HG03039 (cell line): Measurements from ENCODE around the gene SPSB2.

Experiments
- ATAC-seq: cut with Tn5 transposase; IDR thresholded peaks from one replicate; pipeline ENCODE4 v1.9.1; 2021; ENCODE audit warnings: mild to moderate bottlenecking, moderate library complexity; ENCODE audit not compliant: unreplicated experiment

Gene SPSB2

DNA sequence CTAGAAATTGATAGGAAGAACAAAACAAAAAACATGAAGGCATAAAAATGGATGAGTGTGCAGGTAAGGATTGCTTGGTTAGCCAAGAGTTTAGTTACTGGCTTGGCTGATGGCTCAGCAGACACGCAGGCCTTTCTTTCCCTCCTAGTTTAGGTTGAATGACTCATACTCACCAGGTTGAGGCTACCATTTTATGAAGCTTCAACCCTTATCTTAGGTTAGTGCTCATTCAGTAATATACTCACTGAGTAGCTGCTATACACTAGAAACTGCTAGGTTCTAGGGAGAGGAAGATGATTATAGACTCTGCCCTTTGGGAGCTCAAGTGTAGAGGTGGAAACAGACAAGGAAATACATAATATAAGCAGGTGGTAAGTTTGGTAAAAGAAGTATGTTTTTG, 38.8 kb downstream of the SPSB2 start:
- no peak for ATAC-seq

DNA sequence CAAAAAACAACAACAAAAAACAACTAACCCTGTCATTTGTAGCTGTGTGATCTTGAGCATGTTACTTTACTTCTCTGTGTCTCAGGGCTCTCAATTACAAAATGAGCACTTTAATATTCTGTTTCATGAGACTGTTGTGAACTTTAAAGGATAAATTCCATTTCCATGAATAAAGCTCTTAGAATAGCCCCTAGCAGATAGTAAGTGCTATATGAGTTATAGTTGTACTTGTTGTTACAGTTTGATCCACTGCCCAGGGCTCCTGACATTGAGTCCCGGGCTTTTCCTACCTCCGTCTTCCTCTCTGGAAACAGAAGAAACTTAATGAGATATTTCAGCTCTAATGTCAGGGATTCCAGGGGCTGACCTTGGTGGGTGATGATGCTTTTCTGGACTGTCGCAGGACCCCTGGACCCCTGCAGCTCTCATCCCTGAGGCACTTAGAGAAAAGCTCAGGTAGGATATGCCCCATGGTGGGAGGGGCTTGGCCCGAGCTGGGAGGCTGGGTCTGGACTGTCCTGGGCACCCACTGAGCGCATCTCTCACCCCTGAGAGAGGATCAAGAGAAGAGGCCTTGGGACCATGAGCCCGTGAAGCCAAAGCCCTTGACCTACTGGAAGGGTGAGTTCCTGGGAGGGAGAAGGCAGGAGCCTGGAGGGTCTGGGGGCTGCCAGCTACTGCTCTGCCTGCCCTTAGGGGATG, 39.8 kb downstream of the SPSB2 start:
- ATAC-seq = no peak

DNA sequence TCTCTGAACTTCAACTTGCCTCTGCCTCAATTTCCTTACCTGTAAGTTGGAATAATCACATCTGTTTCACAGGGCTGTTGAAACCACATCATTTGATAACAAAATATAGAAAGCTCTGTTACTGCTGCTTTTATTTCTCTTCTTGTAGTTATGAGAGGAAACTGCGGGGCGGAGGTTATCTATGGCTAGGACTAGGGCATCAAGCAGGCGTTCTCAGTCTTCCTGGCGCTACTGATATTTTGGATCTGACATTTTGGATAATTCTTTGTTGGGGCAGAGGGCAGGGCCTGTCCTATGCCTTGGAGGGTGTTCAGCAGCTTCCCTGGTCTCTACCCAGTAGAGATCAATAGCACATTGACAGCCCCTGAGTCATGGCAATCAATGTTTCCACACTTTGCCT, 41.0 kb downstream of the SPSB2 start:
- no peak for ATAC-seq

DNA sequence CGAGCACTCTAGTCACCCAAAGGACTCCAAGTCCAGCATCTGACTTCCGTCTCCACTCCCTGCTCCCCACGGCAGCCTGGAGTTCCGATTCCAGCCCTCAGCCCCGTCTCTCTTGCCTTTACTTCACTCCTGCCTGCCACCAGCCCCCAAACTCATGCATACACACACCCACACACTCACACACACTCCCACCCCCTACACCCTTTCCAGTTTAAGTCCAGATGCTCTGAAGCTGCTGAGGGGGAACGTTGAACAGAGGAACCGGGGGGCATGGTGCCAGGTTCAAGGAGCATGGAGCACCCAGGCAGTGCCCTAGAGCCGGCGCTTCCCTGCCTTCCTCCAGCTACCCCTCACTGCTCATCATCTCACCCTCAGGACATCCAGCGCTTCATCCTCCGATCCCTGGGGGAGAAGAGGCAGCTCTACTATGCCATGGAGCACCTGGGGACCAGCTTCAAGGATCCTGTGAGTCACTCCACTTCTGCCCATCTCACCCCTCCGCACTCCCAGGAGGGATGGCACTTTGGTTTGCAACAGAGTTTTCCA, 41.6 kb downstream of the SPSB2 start:
- ATAC-seq = no peak

DNA sequence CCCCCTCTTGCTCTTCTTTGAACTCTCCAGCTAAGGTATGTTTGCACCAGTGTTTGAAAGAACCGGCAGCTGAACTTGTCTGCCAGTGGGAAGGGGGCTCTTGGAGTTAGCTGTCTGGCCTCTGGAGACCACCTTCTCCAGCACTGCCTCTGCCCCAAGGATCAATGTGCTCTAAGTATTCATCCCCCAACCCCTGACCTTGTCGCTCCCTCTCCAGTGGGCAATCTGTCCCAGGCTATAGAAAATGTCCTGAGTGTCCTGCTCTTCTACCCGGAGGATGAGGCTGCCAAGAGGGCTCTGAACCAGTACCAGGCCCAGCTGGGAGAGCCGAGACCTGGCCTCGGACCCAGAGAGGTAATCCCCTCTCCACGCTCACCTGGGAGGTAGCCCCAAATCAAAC, 42.1 kb downstream of the SPSB2 start:
- ATAC-seq = no peak

DNA sequence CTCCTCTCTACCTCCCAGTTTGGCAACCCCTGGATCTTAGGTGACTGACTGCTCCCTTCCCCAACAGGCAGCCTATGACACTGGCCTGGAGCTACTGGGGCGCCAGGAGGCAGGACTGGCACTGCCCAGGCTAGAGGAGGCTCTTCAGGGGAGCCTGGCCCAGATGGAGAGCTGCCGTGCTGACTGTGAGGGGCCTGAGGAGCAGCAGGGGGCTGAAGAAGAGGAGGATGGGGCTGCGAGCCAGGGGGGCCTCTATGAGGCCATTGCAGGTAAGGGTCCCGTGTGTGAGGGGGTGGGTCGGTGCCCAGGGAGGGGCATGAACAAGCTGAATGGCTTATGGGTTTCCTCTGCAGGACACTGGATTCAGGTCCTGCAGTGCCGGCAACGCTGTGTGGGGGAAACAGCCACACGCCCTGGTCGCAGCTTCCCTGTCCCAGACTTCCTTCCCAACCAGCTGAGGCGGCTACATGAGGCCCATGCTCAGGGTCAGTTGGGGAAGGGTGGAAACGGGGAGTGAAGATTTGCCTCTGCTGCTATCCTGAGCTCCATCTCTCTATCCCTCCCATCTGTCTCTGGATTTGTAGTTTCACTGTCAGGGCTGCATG, 42.7 kb downstream of the SPSB2 start:
- ATAC-seq = no peak

DNA sequence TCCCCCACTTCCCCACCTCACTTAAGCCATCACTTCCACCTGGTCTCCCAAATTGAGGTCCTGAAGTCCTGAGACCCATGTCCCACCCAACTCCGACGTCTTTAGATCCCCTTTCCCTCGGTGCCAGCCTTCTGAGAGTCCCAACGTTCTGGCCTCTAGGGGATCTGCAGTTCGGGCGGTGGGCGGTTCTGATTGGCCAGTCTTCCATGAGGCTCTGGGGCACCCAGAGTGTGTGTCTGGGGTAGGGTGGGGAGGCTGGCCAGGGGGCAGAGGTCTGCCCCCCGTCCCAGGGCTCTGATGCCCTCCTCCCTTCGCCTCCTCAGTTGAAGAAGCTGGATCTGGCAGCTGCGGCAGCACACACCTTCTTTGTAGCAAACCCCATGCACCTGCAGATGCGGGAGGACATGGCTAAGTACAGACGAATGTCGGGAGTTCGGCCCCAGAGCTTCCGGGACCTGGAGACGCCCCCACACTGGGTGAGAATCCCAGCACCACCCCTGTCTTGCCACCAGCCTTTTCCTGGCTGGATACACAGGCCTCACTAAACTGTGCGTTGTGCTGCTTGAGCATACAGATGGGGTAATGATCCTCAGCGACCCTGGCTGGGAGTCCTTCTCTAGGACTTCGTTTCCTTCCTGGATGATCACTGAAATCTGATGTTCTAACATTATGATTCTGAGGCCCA, 43.4 kb downstream of the SPSB2 start:
- ATAC-seq = no peak

DNA sequence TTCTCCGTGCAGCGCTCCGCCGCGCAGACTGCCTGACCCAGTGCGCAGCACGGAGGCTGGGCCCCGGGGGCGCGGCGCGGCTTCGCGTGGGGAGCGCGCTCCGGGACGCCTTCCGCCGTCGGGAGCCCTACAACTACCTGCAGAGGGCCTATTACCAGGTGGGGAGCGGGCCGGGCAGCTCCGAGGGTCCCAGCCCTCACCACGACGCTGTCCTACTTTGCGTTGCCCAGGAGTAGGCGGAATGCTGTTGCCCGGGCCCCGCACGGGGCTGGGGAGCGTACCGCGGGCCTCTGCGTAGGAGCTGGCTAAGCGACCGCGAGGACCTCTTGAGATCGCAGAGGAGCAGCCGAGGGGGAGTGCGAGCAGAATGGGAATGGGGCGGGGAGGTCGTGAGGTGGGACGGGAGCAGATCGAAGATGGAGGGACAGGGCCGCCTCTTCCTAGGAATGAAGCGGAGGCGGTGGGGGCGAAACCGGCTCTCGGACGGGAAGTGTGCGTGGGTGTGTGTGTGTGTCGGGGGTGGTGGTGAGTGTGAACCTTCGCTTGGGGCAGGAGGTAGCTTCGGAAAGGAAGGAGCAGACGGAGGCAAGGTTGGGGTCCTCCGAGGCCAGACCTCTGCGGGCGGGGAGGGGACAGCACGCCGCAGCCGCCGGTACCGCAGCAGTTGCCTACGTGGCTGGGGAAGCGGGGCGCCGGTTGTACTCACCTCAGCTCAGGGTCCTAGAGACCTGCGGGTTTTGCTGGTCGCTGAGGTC, 44.1 kb downstream of the SPSB2 start:
- ATAC-seq = no peak

DNA sequence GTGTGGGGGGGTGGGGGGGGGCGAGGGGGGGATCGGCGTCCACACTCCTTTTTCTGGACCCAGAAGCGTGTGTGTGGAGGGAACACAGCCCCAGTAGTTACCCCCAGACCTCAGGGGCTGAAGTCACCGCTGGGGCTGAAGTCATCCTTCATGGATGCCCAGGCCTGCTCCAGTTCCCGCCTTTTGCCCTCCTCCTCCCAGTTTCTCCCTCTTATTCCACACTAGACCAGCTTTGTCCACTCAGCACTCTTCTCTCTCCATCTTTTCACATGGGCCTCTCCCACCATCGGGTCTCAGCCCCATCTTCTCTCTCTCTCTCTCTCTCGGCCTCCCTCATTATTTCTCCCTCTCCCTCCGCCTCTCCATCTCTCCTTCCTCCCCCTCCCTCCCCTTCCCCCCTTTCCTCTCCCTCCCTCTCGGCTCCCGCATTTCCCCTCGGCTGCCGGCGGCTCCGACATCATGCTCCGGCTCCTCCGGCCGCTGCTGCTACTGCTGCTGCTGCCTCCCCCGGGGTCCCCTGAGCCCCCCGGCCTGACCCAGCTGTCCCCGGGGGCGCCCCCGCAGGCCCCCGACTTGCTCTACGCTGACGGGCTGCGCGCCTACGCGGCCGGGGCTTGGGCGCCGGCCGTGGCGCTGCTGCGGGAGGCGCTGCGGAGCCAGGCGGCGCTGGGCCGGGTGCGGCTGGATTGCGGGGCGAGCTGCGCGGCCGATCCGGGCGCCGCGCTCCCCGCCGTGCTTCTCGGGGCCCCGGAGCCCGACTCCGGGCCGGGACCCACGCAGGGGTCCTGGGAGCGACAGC, 44.9 kb downstream of the SPSB2 start, which contains the start of gene P3H3:
P3H3 (plus strand) TSS at position 426 of the 799 bp plus-strand sequence; CDS start at position 460, 34 bp downstream.
- ATAC-seq = no peak

DNA sequence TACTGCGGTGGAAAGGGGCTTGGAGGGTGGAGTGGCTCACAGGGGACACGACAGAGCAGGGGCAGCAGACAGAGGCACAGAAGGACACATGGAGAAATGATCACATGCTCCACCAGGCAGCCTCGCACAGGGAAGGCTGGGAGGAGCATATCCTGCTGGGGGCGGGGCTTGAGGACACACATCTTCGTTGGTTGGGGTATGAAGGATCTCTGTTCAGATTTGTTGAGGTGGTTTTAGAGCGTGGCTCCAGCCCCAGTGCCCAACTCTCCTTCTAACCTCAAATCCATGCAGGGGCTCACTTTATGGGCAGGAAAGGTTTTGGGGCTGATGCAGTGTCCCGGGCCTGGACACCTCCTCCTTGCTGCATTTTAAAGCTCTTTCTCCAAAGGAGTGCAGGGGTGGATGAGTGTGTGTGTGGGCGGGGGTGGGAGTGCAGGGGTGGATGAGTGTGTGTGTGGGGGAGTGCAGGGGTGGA, 45.6 kb downstream of the SPSB2 start:
- ATAC-seq = no peak

DNA sequence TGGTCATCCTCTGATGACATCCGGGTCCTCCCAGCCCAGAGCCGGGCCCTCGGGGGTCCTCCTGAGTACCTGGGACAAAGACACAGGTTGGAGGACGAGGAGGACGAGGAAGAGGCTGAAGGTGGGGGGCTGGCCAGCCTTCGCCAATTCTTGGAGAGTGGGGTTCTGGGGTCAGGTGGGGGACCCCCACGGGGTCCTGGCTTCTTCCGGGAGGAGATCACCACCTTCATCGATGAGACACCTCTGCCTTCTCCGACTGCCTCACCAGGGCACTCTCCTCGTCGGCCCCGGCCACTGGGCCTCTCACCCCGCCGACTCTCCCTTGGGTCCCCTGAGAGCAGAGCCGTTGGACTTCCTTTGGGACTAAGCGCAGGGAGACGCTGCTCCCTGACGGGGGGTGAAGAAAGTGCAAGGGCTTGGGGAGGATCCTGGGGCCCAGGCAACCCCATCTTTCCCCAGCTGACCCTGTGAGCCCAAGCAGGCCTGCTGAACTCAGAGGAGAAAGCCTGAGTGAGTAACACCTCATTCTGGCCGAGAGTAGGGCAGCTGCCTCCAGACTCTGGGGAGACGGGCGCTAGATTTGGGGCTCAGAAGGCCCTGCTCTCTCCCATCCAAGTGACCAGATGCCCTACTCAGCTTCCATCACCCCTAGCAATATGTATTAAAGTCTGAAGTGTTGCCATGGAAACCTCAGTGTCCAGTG, 46.2 kb downstream of the SPSB2 start:
- ATAC-seq = no peak

DNA sequence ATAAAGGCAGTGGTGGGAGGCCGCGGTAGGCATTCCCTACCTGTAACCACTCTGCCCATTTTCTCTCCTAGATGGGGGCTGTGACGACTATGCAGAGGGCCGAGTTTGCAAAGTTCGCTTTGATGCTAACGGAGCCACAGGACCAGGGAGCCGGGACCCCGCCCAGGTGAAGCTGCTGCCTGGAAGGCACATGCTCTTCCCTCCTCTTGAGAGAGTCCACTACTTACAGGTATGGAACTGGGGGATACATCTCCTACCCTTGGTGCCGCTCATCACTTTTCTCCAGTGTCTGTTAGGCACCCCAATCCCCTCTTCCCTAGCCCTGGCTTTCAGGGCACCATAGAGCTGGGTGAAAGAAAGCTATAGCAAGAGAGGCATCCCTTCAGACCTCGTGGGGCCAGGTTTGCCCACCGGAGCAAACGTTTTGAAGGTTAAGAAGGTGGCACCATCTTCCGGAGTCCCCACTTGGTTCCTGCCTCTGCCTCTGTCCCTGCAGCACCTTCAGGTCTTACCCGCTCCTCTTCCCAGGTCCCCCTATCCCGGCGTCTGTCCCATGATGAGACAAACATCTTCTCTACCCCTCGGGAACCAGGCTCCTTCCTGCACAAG, 46.9 kb downstream of the SPSB2 start:
- ATAC-seq = no peak

DNA sequence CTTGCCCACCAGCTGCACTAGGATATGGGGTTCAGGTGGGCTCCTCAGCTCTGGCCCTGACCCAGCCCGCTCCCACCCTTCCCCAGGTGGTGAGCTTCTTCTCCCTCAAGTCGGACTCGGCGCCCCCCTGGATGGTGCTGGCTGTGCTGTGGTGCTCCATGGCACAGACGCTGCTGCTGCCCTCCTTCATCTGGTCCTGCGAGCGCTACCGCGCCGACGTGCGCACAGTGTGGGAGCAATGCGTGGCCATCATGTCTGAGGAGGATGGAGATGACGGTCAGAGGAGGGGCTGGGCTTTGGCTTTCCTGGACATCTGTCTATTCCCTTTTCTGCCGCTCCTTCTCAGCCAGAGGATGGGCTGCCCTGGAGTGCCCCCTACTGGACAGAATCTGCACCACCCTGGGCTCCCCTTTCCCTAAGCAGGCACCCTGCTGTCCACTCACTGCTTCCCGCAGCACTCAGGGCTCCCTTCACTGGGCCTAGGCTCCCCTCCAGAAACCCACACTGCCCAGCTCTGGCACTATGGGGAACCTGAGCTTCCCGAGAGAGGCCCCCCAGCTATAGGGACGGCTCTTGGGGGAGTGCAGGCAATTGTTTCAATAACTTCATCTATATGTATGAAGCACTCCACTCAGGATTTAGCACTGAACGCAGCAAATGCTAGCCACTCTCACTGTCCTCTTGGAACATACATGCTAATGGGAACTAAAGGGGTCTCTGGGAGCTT, 47.5 kb downstream of the SPSB2 start:
- no peak for ATAC-seq

DNA sequence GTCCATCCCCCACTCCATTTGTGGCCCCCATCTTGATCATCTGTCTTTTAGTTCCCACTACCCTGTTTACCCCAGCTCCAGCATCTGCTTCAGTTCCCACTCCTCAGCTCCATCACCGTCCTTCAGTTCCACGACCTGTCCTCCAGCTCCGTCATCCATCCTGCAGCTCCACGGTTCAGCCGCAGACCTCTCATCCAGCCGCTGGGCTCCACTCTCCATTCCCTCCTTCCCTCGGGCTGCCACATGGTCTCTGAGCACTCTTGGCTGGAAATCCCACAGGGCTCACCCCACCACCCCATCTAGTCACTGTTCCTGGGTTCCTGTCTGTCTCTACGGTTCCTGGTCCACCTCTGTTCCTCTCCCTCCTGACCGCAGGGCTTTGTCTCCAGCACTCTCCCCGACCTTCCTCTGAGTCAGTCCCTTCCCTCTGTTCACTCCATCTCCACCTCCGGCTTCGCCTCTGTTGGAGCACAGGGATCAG, 48.2 kb downstream of the SPSB2 start:
- no peak for ATAC-seq

DNA sequence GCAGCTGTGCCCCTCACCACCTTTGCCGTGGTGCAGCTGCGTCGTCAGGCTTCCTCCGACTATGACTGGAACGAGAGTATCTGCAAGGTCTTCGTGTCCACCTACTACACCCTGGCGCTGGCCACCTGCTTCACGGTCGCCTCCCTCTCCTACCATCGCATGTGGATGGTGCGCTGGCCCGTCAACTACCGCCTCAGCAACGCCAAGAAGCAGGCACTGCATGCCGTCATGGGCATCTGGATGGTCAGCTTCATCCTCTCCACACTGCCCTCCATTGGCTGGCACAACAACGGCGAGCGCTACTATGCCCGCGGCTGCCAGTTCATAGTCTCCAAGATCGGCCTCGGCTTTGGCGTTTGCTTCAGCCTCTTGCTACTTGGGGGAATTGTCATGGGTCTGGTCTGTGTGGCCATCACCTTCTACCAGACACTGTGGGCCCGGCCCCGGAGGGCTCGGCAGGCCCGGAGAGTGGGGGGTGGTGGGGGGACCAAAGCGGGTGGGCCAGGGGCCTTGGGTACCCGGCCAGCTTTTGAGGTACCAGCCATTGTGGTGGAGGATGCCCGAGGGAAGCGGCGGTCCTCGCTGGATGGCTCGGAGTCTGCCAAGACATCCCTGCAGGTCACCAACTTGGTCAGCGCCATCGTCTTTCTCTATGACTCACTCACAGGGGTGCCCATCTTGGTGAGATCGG, 48.9 kb downstream of the SPSB2 start:
- no peak for ATAC-seq

DNA sequence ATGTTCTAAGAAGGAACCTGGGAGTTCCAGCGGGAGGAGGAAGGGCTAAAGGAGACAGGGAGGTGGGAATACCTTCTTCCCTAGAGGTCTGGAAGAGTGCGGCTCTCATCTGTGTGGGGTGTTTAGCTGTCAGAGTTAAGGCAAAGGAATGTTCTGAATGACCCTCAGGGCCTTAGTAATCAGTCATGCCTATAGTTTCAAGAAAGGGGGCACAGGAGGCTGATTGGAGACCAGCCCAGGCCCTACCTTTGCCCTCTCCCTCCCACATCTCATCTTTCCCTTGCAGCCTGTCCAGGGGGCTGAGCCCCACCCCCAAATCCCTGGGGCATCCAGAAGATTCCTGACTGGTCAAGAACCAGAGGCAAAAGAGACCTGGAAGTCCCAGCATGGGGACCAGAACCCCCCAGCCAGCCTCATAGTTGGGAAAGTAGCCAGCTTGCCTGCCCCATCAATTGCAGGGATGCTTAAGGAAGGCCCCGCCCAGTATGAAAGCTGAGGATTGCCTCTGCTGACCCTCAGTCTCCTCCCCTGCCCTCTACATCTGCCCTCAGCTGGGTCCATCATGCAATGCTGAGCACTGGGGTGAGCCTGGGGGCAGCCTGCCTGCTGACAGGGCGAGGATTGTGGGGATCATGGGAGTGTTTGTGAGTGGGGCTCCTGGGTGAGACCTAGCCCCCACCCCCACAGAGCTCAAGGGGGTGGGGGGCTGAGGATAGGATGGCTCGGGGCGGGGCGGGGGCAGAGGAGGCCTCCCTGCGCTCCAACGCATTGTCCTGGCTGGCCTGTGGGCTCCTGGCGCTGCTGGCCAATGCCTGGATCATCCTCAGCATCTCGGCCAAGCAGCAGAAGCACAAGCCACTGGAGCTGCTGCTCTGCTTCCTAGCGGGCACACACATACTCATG, 49.7 kb downstream of the SPSB2 start:
- ATAC-seq = no peak
